Measurements from ENCODE around the gene MORN1. TPM values are rescaled to one million over a fixed set of nuclear protein-coding genes. Genes with fewer than 3 reads are reported as not detected.

Gene MORN1
- total and polyA plus RNA-seq, 10 of the 15 experiments (the other 5 are each of a cell fraction or from before 2014, with no cell fraction given), result 0.76 to 7.9 (median 5.5) TPM

DNA sequence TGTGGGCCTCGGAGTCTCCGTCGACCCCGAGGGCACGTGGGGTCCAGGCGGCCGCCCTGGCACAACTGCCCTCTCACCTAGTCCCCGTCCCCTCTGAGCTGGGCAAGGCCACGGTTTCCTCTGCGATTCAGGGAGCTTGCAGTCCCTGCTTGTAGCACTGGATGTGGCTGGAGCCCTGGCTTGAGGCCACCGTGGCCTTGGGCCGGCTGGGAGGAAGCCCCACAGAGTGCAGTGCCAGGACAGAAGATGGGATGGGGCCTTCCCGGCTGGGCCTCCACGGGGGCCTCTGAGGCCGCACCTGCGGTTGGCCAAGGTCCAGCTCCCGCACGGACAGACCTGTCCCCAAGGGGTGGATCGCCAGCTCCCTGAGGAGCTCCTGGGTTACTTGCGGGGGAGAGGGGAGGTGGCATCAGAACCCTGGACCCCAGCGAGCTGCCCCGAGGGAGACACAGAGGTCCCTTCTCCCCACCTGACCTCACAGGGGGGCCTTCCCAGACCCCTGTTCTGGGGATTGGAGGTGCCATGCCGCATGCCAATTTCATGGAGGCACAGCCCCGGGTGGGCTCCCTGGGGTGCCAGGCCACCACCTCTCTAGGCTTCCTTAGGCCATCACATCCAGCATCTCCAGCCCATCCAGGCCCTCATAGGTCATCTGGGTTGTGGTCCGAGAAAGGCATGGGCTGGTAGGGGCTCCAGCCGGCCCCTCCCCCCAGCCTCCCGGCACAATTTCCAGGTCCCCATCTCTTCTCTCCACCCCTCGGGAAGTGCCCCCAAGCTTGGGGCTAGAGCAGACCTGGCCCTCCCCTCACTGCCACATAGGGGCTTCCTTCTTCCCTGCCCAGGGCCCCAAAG is 80.8 kb downstream of the MORN1 start (continued):
- no peak for TF ChIP-seq ZBTB4 (CRISPR knock-in tag; IDR thresholded peaks at IDR 0.05)
- TF ChIP-seq SIN3A (IDR thresholded peaks at IDR 0.05; ENCODE audit: low read depth, low read length), result no peak
- no peak for TF ChIP-seq BRCA1 (IDR thresholded peaks at IDR 0.05; ENCODE audit: low read depth, low read length)

GRCh38 chr1:2308844-2309243 is 82.5 kb downstream of the MORN1 start:
- H4K20me1 ChIP-seq (ENCODE audit: control insufficient read depth, insufficient read depth), result no peaks in the 10 kb centered on the region
- H3K9me3 ChIP-seq (replicated peaks; ENCODE audit: control insufficient read depth, insufficient read depth, low read length), result no peaks in the 10 kb centered on the region
- BruUV-seq (replicated peaks), result no TSS peak
- peaks cover 2 to 17% of the 10 kb centered on the region in 2 experiments; a peak in 3 of 4 replicates for H3K36me3 ChIP-seq (ENCODE audit: control insufficient read depth in 2 of 2, insufficient read depth in 2 of 2, low read length in 1 of 2)
- H3K9ac ChIP-seq (ENCODE audit: control insufficient read depth, insufficient read depth, low read length), result no peak overlapping the region
- WGBS (ENCODE audit: insufficient coverage, insufficient replicate concordance, low lambda C conversion rate, missing lambda C conversion rate), result 92% methylated on average over 17 of the region's 20 CpGs
- RAD21 ChIA-PET (ENCODE audit: unreplicated experiment), result no interaction called here
- H3K79me2 ChIP-seq (ENCODE audit: control insufficient read depth, insufficient read depth, low read length), result no peaks in the 10 kb centered on the region
- ATAC-seq, result no peak
- no peak overlapping the region for H3K4me3 ChIP-seq
- no peak for DNase-seq (ENCODE audit: low read depth, low spot score)
- no peak overlapping the region for H3K4me2 ChIP-seq (ENCODE audit: control insufficient read depth, insufficient read depth)
- H3K4me1 ChIP-seq (ENCODE audit: control insufficient read depth, insufficient read depth, low read length), result peaks cover 10% of the 10 kb centered on the region; the same call in 1 of the 2 replicates
- POLR2A ChIA-PET, result interaction anchor here (0.6 kb wide), 1 partner anchor 178 kb away, joined by 10 read pairs; no protein-coding TSS in a partner anchor
- no peak overlapping the region for H2AFZ ChIP-seq (ENCODE audit: control insufficient read depth, low read depth, low read length)
- intact Hi-C loops (cut with micrococcal nuclease; ENCODE audit: unreplicated experiment) (loop anchor here (10.0 kb wide), 1 partner anchor 236 kb away; no protein-coding TSS in a partner anchor), in situ Hi-C loops (cut with MboI) (no loop called here)
- H3K27ac ChIP-seq (ENCODE audit: control insufficient read depth, insufficient read depth), result no peak overlapping the region
- CTCF ChIA-PET, result no interaction called here
- no peaks in the 10 kb centered on the region for H3K27me3 ChIP-seq (replicated peaks in 1 of 2; ENCODE audit: control insufficient read depth in 2 of 2, insufficient read depth in 2 of 2, low read length in 1 of 2)
- FAIRE-seq, result no peak
- SMC1A ChIA-PET (ENCODE audit: uncharacterized antibody, unreplicated experiment), result interaction anchor here (1.0 kb wide), 1 partner anchor 113 kb away, joined by 3 read pairs; no protein-coding TSS in a partner anchor
- TF ChIP-seq EED (IDR thresholded peaks at IDR 0.05; ENCODE audit: low read depth) (no peak), SIN3A (IDR thresholded peaks at IDR 0.05; ENCODE audit: low read depth, low read length) (no peak), NFYB (IDR thresholded peaks at IDR 0.05; ENCODE audit: insufficient read depth, low read depth, low read length) (no peak), RB1 (IDR thresholded peaks at IDR 0.05; ENCODE audit: borderline replicate concordance) (no peak), NFIC (IDR thresholded peaks at IDR 0.05; ENCODE audit: low read depth, low read length) (no peak), STAT1 (conservative IDR thresholded peaks at IDR 0.05) (no peak), CEBPB (IDR thresholded peaks at IDR 0.05; ENCODE audit: borderline replicate concordance in 1 of 2, low read depth in 2 of 2, low read length in 2 of 2) (no peak), TBL1XR1 (IDR thresholded peaks at IDR 0.05; ENCODE audit: low read depth, low read length) (no peak), ZNF592 (IDR thresholded peaks at IDR 0.05) (no peak), GATAD2B (conservative IDR thresholded peaks at IDR 0.05; ENCODE audit: low read depth) (no peak), MEF2B (IDR thresholded peaks at IDR 0.05; ENCODE audit: partially characterized antibody, poor library complexity, severe bottlenecking) (no peak)

All from GM12878 (cell line).